Measurements from ENCODE around the gene SYNE2.
"Not testable (repeated sequence)": the region's sequence is repeated elsewhere in the genome, so short reads cannot be mapped to it uniquely, and the experiment has no call there.

Gene SYNE2

DNA sequence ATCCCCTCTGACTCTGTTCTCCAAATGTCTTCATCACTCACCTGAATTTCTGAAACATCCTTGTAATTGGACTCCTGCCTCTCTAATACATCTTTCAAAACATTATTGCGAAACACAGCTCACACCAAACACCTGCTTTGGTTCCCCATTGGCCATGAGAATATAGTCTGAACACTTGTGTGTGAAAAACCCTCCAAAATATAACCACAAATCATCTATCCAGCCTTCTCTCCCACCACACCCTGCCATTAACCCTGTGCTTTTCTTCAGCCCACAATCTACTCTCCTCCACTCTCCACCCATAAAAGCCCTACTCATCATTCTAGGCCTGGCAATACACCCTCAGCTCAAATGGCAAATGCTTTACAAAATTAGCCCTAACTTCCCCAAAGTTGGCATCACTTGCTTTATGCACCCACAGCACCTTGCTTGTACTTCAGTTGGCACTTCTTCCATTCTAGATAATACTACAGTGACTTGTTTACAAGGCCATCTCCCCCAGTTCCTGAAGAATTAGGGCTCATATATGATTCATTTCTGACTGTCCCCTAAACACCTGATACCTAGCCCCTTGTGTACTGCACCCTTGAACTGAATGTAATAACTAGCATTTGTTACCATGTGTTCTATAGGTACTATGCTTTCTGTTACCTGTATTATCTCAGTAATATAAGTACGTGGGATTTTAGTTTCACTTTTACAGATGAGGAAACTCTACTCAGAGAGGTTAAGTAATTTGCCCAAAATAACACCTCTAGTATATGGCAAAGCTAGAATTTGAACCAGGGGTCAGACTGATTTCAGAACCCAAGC, 17.3 kb downstream of the SYNE2 start:
- DNase-seq (ENCODE audit: low read depth, low spot score): not testable (repeated sequence)

GRCh38 chr14:63870753-63871037, 17.9 kb downstream of the SYNE2 start:
- DNase-seq (ENCODE audit: low read depth, low spot score): not testable (repeated sequence)

DNA sequence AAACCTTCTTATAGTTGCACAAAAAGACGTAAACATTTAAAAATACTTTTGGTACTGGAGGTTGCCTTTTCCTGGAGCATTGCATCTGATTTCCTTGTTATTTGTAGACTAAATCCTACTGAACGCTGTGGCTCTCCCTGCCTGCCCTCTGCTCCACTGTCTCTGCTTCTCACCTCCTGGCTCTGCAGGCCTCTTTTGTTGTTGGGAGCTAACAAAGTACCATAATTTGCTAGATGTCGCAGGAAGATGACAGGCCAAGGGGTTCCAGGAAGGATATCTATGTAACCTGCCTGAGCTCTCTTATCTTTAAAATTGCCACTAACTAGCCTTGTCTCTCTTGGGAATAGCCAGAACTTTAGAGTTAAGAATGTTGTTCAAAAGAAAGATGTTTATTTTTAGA, 21.4 kb downstream of the SYNE2 start:
- no peak for DNase-seq (ENCODE audit: low read depth, low spot score)

DNA sequence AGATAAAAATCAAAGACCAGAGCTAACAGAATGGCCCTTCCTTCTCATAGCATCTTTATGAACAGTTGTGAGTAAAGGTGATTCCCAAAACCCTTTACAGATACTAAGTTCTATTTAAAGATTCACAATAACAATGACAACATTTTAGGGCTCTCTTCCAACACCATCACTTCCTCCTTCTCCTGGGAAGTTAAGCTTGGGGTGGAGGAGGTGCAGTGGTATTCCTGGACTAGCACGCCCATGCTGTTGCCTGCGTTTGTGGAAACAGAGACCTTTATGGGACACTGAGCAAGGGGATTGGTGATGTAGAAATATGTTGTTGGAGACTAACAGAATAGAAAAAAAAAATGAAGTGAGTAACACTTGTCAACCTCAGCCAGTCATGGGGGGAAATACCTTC, 22.5 kb downstream of the SYNE2 start:
- DNase-seq (ENCODE audit: low read depth, low spot score): peak; percentile 26

DNA sequence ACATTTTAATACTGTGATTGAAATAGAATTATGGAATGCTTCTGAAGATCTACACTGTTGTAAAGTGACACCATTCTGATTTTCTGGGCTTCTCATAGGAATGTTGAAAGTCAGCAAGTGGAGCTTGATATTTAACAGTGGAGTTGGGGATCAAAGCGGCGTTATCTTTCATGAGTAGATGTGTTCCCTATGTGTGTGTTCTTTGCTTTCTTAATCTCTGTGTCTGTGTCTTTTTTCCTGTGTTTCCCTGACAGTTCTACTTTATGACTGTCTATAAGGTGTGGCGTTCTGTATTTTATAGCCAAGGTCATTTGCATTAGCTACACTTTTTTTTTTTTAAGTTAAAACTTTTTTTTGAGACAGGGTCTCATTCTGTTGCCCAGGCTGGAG, 24.7 kb downstream of the SYNE2 start:
- DNase-seq (ENCODE audit: low read depth, low spot score): no peak

DNA sequence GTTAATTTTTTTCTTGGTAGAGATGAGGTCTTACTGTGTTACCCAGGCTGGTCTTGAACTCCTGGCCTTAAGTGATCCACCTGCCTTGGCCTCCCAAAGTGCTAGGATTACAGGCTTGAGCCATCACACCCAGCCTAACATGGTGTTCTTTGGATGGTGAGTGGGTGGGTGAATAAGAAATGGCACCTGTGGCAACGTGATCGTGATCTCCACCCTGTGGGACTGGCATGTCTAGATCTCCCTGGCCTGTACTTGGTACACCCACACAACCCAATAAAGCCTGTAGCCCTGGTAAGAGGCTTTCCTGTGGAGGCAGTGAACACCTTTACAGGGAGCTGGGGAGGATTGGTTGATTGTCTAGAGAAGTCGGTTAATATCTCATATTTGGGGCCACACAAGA, 25.2 kb downstream of the SYNE2 start:
- no peak for DNase-seq (ENCODE audit: low read depth, low spot score)

DNA sequence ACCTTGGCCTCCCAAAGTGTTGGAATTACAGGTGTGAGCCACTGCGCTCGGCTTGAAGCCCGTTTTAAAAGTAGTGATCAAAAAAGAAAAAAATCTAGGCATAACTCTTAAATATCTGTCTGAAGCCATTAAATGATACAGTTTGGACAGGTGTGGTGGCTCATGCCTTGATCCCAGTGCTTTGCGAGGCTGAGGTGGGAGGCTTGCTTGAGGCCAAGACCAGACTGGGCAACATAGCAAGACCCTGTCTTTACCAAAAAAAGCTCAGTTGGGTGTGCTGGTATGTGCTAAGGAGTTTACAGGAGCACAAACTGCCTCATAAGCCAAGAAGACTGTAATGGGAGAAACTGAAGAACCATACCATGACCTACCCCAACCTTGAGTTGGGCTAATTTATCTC, 26.0 kb downstream of the SYNE2 start:
- no peak for DNase-seq (ENCODE audit: low read depth, low spot score)

GRCh38 chr14:63881926-63882325, 29.1 kb downstream of the SYNE2 start:
- no peak for DNase-seq (ENCODE audit: low read depth, low spot score)

DNA sequence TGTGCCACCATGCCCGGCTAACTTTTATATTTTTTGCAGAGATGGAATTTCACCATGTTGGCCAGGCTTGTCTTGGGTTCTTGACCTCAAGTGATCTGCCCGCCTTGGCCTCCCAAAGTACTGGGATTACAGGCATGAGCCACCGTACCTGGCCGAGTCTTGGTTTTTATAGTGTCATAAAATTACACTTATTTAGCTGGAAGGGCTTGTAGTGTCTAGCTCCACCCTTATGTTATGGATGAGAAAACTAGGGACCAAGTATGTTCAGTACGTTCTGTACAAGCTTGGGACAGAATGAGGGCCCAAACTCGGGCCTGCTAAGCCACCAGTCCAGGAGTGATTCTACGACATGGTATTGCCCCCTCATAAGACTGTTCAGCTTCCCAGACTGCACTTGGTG, 35.1 kb downstream of the SYNE2 start:
- no peak for DNase-seq (ENCODE audit: low read depth, low spot score)

DNA sequence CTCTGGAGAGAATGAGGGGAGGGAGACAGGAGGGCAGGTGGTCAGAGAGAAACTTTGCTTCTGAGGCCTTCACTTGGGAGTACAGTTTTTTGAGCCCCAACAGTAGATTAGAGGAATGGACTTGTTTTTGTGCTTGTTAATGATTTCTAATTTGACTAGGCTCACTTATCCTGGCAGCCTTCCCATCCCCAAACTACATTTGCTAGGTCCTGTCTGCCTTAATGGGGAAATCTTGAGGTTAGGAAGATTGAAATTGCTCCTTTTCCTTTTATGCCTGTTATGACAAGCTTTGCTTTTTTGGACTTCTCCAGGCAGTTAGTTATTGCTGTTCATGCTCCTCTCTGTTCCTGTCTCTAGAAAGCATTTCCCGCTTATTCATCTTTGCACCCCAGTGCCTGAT, 37.7 kb downstream of the SYNE2 start:
- peak; percentile 25 for DNase-seq (ENCODE audit: low read depth, low spot score)

- peak; percentile 53 for DNase-seq (ENCODE audit: low read depth, low spot score)
These were observed 38.6 kb downstream of the SYNE2 start for GRCh38 chr14:63891148-63891975.

DNA sequence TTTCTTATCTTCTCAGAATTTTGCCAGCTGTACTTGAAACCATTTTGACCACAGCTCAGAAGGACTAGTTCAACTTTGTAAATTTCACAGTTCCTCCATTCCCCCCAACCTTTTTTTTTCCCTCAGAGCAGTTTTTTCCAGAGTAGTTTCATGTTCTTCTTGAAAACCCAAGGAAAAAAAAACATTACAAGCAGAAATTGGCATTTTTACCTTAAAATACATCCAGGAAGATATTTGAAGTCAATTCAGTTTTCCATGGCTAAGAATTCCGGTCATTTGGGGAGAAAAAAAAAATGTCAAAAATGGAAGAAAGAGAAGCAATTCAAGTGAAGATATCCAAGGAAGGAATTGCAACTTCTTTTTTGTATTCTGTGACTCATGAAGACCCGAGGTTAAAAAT, 39.5 kb downstream of the SYNE2 start:
- peak; percentile 24 for DNase-seq (ENCODE audit: low read depth, low spot score)

- DNase-seq (ENCODE audit: low read depth, low spot score): peak; percentile 93
These were observed 41.1 kb downstream of the SYNE2 start for GRCh38 chr14:63893701-63894458.

DNA sequence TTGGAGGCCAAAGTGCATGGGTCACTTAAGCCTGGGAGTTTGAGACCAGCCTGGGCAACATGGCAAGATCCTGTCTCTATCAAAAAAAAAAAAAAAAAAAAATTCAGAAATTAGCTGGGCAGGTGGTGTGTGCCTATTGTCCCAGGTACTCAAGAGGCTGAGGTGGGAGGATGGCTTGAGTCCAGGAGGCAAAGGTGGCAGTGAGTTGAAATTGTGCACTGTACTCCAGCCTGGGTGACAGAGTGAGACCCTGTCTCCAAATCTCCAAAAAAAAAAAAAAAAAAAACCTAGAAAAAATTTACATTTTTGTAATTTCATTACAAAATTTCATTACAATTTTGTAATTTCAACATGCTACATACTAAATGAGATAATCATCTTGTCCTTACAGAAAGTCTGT, 42.7 kb downstream of the SYNE2 start:
- no peak for DNase-seq (ENCODE audit: low read depth, low spot score)

DNA sequence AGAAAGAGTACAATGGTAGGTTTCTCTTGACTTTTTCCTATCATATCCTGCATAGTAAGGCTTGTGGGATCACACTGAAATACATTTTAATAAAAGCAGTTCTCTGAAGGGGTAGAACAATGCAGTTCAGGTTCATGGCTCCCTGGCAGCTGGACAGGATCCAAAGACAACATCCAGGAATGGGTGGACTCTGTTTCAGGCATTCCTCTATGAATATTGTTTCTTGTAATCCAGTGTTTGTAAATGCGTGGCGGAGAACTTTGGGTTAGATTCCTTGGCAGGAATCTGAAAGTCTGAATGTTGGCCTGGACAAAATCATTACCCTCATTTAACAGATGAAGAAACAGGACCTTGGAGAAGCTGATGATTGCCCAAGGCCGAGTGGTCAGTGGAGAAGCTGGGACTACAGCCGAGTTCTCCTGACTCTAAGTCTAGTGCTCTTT, 43.5 kb downstream of the SYNE2 start:
- peak; percentile 97 for DNase-seq (ENCODE audit: low read depth, low spot score)

DNA sequence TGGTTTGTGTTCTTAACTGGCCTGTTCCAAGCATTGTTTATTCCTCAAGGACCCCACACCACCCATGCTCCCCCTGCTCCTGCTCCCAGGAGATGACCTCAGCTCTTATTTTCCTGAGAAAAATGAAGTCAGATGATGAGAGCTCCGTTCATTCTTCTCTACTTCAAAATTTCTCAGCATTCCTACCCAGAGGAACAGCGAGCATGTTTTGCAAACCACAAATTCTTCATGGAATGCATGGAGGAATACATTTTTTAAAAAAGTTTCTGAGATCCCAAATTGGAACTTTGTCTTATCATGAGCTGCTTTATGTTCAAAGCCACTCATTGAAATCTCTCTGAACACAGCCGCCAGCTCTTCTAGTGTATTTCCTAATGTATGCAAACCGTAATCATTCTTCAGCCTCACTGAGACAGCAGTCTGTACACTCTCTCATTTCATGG, 44.9 kb downstream of the SYNE2 start:
- DNase-seq (ENCODE audit: low read depth, low spot score): peak; percentile 84

GRCh38 chr14:63899953-63900352, 47.1 kb downstream of the SYNE2 start:
- no peak for DNase-seq (ENCODE audit: low read depth, low spot score)

DNA sequence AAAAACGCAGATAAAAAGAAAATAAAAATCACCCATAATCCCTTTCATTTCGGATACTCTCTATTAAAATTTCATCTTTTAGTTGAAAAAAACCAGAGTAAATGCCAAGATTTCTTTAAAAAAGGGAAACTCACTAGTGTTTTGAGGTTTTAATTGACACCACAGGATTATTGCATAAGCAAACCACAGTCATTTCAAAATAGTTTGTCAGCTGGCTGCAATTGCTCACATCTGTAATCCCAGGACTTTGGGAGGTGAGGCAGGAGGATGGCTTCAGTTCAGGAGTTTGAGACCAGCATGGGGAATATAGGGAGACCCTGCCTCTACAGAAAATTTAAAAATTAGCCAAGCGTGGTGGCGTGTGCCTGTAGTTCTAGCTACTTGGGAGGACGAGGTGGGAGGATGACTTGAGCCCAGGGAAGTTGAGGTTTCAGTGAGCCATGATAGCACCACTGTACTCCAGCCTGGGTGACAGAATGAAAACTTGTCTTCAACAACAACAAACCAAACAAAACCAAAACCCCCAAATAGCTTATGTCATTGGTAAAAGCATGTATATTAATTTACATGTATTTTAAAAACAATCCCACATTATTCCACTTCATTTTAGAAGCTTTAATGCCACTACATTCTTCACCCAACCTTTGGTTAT, 48.8 kb downstream of the SYNE2 start:
- peak; percentile 40 for DNase-seq (ENCODE audit: low read depth, low spot score)

DNA sequence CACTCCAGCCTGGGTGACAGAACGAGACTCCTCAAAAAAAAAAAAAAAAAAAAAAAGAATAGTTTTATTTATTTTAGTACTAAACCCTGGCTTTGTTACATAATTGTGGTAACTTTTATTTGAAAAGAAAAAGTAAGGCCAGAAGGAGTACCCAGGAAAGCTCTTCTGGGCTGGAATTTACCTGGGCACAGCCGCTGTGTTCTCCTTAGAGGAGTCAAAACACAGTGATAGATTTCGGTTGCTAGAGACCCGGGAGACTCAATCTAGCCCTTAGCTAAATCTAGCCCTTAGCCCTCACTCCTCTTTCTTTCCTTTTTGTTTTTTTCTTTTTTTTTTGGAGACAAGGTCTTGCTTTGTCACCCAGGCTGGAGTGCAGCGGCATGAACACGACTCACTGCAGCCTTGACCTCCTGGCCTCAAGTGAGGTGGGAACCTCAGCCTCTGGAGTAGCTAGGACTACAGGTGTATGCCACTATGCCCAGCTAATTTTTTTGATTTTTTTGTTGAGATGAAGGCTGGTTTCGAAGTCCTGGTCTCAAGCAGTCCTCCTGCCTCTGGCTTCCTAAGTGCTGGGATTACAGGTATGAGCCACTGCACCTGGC, 49.7 kb downstream of the SYNE2 start:
- DNase-seq (ENCODE audit: low read depth, low spot score): no peak

- no peak for DNase-seq (ENCODE audit: low read depth, low spot score)
These were observed 51.9 kb downstream of the SYNE2 start for GRCh38 chr14:63904724-63905123.

DNA sequence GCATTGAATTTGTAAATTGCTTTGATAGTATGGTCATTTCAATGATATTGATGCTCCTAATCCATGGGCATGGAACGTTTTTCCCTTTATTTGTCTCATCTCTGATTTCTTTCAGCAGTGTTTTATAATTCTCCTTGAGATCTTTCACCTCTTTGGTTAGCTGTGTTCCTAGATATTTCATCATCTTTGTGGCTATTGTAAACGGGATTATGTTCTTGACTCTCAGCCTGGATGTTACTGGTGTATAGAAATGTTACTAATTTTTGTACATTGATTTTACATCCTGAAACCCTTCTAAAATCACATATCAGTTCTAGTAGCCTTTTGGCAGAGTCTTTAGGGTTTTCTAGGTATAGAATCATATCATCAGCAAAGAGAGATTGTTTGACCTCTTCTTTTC, 52.6 kb downstream of the SYNE2 start:
- no peak for DNase-seq (ENCODE audit: low read depth, low spot score)

Data from astrocyte of the hippocampus (primary cell).